ENCODE data around the gene ZNF385D.

GRCh38 chr3:21747966-21748555 lies 2.9 kb downstream of the ZNF385D start:
- TF ChIP-seq CTCF (conservative IDR thresholded peaks at IDR 0.05; ENCODE audit: low read depth in 2 of 2) (no peak), CREB1 (CRISPR knock-in tag; IDR thresholded peaks at IDR 0.05; ENCODE audit: low read depth) (no peak), EZH2 (IDR thresholded peaks at IDR 0.05; ENCODE audit: low read depth, unreplicated experiment) (no peak), POLR2AphosphoS5 (IDR thresholded peaks at IDR 0.05; ENCODE audit: low read depth) (no peak), STAT1 (IDR thresholded peaks at IDR 0.05; ENCODE audit: unreplicated experiment) (no peak), ETS1 (IDR thresholded peaks at IDR 0.05) (no peak), EZH2phosphoT487 (IDR thresholded peaks at IDR 0.05; ENCODE audit: unreplicated experiment) (no peak), REST (IDR thresholded peaks at IDR 0.05; ENCODE audit: unreplicated experiment) (no peak), JUNB (IDR thresholded peaks at IDR 0.05; ENCODE audit: unreplicated experiment) (no peak), ZNF462 (CRISPR knock-in tag; IDR thresholded peaks at IDR 0.05) (no peak)

All from GM23338 (cell line).